ENCODE measurements around the gene SLC15A4.
"Not testable (repeated sequence)": the region's sequence is repeated elsewhere in the genome, so short reads cannot be mapped to it uniquely, and the experiment has no call there.

Gene SLC15A4

GRCh38 chr12:128814411-128815261, 9.1 kb downstream of the SLC15A4 start:
- no peak for DNase-seq (ENCODE audit: low read depth)

GRCh38 chr12:128813883-128814282, 9.9 kb downstream of the SLC15A4 start:
- DNase-seq (ENCODE audit: low read depth) = no peak

GRCh38 chr12:128813392-128813791, 10.4 kb downstream of the SLC15A4 start:
- no peak for DNase-seq (ENCODE audit: low read depth)

GRCh38 chr12:128811806-128812205, 12.0 kb downstream of the SLC15A4 start:
- DNase-seq (ENCODE audit: low read depth) = no peak

DNA sequence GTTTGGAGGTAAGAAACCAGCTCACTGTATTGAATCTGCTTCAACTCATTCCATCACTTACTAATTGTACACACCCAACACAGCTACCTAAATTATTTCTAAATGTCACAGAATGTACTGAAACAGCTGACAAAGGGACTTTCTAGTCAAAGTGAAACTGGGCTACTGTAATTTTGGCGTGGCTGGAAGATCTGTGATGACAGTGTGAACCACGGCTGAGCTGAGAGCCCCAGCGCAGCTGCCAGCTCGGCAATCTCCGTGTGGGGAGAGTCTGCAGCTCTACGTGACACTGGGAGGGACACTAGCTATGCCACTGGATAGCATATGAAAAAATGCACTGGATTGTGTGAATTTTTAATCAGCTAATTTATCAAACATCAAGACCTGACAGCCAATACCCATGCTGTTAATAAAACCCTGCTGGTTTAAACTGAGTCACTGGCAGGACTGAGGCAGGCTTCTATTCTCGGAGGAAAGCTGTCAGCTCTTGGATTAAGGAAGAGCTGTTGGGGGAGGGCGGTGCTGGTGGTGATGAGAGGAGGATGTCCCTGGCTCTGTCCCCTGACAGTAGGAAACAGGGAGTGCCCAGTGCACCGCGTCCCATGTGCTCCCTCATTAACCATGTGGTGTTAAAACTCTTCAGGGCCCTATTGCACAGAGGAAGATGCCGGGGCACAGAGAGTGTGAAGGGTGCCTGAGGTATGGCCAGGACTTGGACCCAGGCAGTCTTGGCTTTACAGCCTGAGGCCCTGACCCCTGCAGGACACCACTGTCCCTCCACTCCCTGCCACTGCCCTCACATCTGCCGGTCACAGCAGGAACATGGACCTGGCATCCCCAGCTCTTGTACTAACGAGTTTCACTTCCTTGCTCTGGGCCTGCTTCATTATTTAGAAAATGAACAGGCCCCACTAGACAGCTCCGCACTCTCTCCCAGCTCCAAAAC, 13.3 kb downstream of the SLC15A4 start:
- no peak for DNase-seq (ENCODE audit: low read depth)

- DNase-seq (ENCODE audit: low read depth) = no peak
Observed at GRCh38 chr12:128808651-128809050, 15.1 kb downstream of the SLC15A4 start.

DNA sequence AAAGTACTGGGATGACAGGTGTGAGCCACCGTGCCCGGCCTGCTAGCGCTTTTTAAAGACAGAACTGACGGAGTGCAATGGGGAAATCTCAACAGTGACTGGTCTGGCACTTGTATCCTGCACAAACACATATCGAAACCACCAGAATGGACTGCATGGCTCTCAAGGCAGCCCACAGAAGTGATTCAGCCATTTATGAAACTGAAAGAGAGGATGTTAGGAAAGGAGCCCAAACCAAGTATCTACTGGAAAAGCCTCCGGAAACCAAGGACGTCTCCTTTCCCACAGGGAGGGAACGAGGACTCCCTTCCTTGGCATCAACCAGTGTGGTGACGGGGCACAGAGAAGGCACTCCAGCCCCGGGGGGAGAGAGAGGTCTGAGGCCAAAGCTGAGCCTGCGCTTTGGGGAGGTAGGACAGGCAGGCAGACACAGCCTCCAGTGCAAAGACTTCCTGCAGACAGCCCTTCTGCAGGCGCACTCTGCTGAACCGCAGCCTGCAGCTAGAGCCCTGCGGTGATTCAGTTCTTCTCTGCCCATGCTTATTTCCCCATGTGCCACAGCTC, 16.5 kb downstream of the SLC15A4 start:
- DNase-seq (ENCODE audit: low read depth) = no peak

GRCh38 chr12:128806573-128806972, 17.2 kb downstream of the SLC15A4 start:
- DNase-seq (ENCODE audit: low read depth) = no peak

DNA sequence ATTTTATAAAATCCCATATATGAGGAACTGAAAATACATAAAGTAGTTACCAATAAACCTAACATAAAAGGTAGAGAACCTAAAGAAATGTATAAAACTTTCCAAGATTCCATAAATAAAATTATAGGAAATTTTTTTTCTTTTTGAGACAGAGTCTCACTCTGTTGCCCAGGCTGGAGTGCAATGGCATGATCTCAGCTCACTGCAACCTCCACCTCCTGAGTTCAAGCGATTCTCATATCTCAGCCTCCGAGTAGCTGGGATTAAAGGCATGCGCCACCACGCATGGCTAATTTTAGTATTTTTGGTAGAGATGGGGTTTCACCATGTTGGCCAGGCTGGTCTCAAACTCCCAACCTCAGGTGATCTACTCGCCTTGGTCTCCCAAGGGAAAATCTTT, 18.4 kb downstream of the SLC15A4 start:
- not testable (repeated sequence) for DNase-seq (ENCODE audit: low read depth)

DNA sequence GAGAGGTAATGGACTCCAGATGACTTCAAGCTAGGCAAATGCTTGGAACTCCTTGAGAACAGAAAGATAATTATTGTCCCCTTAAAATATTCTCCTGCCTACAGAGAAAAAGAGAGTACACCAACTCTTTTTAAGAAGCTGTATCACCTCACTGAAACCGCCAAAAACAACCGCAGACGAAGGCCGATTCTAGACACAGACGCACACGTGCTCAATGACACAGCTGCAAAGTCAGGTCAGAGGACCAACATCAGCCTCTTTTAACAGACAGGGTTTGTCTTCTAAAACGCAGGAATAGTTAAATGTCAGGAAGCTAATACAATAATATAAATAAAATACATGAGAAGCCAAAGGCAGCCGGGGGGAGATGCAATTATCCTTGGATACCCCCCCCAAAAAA, 19.0 kb downstream of the SLC15A4 start:
- DNase-seq (ENCODE audit: low read depth) = no peak

DNA sequence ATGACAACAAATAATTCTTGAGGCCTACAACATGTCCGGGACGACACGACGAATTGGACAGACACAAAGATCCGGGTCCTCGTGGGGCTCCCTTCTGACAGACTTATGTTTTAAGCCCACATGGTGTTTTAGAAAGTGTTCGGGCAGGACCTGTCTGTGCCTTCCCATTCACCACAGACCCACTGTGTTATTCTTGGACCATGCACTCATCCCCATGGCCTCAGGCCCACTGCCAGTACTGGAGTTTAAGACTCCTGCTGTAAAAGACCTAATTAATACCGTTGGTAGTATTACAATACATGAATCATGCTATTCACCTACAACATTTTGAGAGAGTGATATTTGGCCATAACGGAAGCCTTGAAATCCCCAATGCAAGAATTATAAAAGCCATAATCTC, 20.0 kb downstream of the SLC15A4 start:
- DNase-seq (ENCODE audit: low read depth) = no peak

GRCh38 chr12:128802756-128803155, 21.0 kb downstream of the SLC15A4 start:
- no peak for DNase-seq (ENCODE audit: low read depth)

DNA sequence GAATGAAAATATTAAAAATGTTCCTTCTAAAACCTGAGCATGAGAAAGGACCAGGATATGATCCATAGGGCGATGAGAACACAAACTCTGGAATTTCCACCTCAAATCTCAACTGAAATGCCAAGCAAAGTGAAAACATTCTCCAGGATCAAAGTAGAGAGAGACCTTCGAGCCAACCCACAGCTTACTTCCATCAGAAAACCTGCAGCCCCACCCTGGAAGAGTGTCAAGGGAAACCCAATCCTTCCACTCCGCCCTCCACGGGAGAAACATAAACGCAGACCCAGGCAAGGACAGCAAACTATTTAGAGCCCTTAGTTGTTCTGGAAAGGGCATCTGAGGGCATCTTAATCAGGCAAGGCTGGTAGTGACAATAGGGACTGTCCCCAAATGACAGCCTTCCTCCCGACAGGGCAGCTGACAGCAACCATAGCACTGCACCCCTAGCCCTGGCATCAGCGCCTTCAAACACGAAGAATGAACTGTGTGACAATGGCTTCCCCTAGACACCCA, 21.8 kb downstream of the SLC15A4 start:
- no peak for DNase-seq (ENCODE audit: low read depth)

DNA sequence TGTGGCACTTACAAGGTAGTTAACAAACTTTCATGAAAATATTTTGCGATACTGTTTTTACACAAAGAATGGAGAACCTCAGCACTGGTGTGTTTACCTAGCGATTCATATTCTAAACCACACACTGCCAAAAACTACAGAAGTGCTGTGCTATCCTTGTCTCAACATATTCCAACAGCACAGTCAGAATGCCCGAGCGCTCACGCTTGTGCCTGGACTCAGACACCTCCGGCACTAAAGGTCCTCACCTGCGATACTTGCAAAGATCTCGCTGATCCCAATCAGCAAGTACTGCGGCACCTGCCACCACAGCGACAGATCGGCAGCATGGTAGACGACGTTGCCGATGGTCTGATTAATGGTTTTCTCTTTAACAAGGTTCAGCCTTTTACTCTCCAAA, 23.2 kb downstream of the SLC15A4 start:
- no peak for DNase-seq (ENCODE audit: low read depth)

- DNase-seq (ENCODE audit: low read depth) = no peak
Observed at GRCh38 chr12:128798571-128799341, 25.0 kb downstream of the SLC15A4 start.

DNA sequence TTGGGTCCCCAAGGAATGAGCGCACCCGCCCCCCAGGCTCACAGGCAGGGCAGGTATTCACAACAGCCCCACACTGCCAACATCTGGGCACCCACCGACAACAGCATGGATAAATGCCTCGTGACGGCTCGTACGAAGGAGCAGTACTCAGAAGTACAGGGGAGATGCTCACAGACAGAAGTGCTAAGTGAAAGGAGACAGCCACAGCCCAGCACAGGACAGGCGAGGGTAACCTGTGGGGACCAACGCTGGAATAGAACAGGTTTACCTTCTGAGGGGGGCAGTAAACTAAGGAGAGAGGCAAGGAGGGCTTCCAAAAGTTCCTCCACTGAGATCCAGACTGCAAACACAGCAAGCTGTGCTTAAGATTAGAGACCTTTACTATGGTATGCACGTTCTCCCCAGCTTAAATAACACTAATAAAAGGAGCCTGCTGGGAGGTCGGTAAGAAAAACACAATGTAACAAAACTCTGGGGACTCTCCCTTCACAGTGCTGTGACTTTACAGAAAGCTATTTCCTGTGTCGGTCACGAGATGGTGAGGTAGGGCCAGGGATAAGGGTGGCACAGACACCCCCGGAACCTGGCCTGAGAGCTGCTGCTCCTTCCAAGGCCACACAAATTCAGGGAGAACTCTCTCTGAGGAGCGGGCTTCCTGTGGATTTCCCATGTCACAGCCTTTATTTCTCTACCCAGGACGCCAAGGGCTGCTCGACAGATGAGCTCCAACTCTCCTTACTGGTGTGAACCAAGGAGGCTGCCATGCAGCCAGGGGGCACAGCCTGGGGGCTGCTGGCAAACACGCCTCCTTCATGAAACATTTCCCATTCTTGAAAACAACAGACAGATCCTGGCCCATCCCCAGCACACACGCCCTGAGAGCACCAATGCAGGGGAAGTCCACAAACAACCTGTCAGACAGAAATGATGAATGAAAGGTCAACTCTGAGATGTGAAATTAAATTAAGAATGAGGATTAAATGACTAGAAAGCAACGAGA, 26.3 kb downstream of the SLC15A4 start:
- DNase-seq (ENCODE audit: low read depth) = no peak

- no peak for DNase-seq (ENCODE audit: low read depth)
Observed at GRCh38 chr12:128796439-128797118, 27.2 kb downstream of the SLC15A4 start.

- no peak for DNase-seq (ENCODE audit: low read depth)
Observed at GRCh38 chr12:128795530-128796361, 28.0 kb downstream of the SLC15A4 start.

Data from non-pigmented ciliary epithelial cell (primary cell).